ENCODE measurements around the gene ZNF532.

ZNF532 gene

DNA sequence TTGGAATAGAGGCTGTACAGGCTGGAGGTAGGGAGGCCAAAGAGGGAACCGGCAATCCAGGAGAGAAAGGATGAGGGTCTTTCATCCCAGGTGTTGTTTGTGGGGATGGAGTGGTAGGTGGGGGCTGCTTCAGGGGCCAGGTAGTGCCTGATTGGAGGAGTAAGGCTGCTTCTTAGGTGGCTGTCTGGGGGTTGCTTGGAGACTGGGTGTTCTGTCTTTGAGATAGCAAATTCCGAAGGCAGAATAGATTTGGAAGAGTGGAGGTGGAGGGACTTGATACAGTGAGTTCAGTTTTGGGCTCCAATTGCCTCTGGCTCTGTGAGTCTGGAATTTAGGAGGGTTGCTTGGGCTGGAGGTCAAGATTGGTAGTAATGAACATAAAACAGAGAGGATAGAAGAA lies 5.9 kb downstream of the ZNF532 start:
- Histone ChIP-seq H3K9me2 (ENCODE audit: low read depth, low read length) (no peaks in the 10 kb centered on the region), H3K27me3 (ENCODE audit: insufficient read depth, low read length) (no peaks in the 10 kb centered on the region), H4K20me1 (ENCODE audit: insufficient read depth, low read length) (no peaks in the 10 kb centered on the region), H3K79me2 (ENCODE audit: insufficient read depth, low read length) (peaks cover 8% of the 10 kb centered on the region; the same call in 1 of the 2 replicates), H3F3A (ENCODE audit: insufficient read depth, low read length) (no peaks in the 10 kb centered on the region), H3K27ac (ENCODE audit: low read depth, low read length, poor library complexity, severe bottlenecking) (peak overlapping the region; percentile 67), H3K4me3 (ENCODE audit: low read depth, low read length, poor library complexity, severe bottlenecking) (no peak overlapping the region), H3K9me3 (ENCODE audit: low read length) (0 out of 2 replicates have a peak, but pooled peaks cover 4% of the 10 kb centered on the region), H3K36me3 (ENCODE audit: insufficient read depth, low read length) (peaks cover 91% of the 10 kb centered on the region), H3K4me1 (ENCODE audit: insufficient read depth, low read length, severe bottlenecking) (peaks cover 61% of the 10 kb centered on the region), H3K4me2 (ENCODE audit: low read length) (no peak overlapping the region), H2AFZ (ENCODE audit: low read length) (no peak overlapping the region), H3K9ac (ENCODE audit: low read length) (no peak overlapping the region)
- TF ChIP-seq, protein P1, sequence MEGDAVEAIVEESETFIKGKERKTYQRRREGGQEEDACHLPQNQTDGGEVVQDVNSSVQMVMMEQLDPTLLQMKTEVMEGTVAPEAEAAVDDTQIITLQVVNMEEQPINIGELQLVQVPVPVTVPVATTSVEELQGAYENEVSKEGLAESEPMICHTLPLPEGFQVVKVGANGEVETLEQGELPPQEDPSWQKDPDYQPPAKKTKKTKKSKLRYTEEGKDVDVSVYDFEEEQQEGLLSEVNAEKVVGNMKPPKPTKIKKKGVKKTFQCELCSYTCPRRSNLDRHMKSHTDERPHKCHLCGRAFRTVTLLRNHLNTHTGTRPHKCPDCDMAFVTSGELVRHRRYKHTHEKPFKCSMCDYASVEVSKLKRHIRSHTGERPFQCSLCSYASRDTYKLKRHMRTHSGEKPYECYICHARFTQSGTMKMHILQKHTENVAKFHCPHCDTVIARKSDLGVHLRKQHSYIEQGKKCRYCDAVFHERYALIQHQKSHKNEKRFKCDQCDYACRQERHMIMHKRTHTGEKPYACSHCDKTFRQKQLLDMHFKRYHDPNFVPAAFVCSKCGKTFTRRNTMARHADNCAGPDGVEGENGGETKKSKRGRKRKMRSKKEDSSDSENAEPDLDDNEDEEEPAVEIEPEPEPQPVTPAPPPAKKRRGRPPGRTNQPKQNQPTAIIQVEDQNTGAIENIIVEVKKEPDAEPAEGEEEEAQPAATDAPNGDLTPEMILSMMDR (IDR thresholded peaks at IDR 0.05; ENCODE audit: low read length): no peak
- TF ChIP-seq EZH2 (IDR thresholded peaks at IDR 0.05; ENCODE audit: borderline replicate concordance, low read length): no peak

DNA sequence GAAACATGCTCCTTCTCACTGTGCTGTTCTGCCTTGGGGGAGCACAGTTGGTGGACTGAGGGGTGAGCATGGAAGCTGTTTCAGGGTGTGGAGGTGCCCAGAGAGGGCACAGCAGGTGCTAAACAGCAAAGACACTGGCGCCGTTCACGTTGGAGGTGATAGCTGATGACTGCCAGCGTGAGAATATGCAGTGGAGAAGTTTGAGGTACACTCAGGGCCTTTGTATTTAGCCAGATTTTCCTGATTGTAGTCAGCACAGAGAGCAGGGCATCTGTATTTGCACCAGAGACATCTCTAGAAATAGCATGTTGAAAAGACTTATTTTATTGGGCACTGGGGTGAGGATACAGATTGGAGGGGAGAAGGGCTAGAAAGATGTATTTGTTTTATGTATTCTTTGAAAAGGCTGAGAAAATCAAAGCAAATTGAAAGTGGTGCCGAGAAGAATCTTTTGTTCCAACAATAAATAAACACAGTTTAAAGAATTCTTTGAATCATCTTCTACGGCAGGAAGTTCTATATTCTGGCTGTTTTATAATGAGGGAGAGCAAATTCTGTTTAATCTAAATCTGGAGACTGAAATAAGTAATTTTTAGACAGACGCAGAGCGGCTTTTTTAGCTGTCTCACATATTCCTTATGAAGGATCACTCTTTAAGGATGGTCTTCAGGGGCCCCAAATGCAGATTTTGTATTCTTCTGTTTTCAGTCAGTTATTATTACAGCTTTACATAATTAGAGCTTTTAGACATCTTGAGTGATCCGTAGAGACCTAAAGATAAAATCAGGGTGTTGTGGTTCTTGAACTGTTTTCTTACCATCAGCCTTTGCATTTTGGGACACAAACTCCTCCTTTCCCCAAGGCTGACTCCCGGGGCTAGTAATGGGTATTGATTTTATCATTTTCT lies 7.1 kb downstream of the ZNF532 start:
- Histone ChIP-seq H4K20me1 (ENCODE audit: insufficient read depth, low read length) (no peaks in the 10 kb centered on the region), H3K4me3 (ENCODE audit: low read depth, low read length, poor library complexity, severe bottlenecking) (no peak overlapping the region), H2AFZ (ENCODE audit: low read length) (no peak overlapping the region), H3K79me2 (ENCODE audit: insufficient read depth, low read length) (peaks cover 8% of the 10 kb centered on the region; the same call in 1 of the 2 replicates), H3K36me3 (ENCODE audit: insufficient read depth, low read length) (peaks cover 88% of the 10 kb centered on the region), H3K4me2 (ENCODE audit: low read length) (no peak overlapping the region), H3K27me3 (ENCODE audit: insufficient read depth, low read length) (no peaks in the 10 kb centered on the region), H3K9me2 (ENCODE audit: low read depth, low read length) (no peaks in the 10 kb centered on the region), H3K27ac (ENCODE audit: low read depth, low read length, poor library complexity, severe bottlenecking) (peak overlapping the region; percentile 67), H3K4me1 (ENCODE audit: insufficient read depth, low read length, severe bottlenecking) (peaks cover 57% of the 10 kb centered on the region), H3F3A (ENCODE audit: insufficient read depth, low read length) (no peaks in the 10 kb centered on the region), H3K9me3 (ENCODE audit: low read length) (0 out of 2 replicates have a peak, but pooled peaks cover 4% of the 10 kb centered on the region), H3K9ac (ENCODE audit: low read length) (no peak overlapping the region)
- TF ChIP-seq, protein P1 (IDR thresholded peaks at IDR 0.05; ENCODE audit: low read length): no peak
- no peak for TF ChIP-seq EZH2 (IDR thresholded peaks at IDR 0.05; ENCODE audit: borderline replicate concordance, low read length)

DNA sequence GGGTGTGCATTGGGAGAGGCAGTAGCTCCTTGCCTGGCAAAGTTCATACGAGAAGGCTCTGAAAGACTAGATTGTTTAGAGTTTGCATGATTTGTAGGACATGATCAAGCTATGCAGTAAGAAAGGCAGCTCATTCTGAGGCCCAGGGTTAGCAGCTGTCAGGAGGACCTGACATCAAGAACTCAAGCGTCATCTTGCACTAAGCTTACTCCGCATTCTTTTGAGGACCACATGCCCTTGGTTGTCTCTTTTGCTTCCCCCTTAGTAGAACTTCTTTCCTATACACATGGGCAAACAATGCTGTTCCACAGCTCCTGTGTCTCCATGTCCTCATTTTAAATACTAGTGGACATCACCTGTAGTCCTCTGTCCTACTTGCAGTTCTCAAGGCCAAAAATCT lies 14.0 kb downstream of the ZNF532 start:
- Histone ChIP-seq H3K36me3 (ENCODE audit: insufficient read depth, low read length) (peaks cover 83% of the 10 kb centered on the region), H4K20me1 (ENCODE audit: insufficient read depth, low read length) (no peaks in the 10 kb centered on the region; the same call in 1 of the 2 replicates), H3K4me1 (ENCODE audit: insufficient read depth, low read length, severe bottlenecking) (peaks cover 42% of the 10 kb centered on the region), H3K4me3 (ENCODE audit: low read depth, low read length, poor library complexity, severe bottlenecking) (no peak overlapping the region), H3K9ac (ENCODE audit: low read length) (no peak overlapping the region), H3K9me2 (ENCODE audit: low read depth, low read length) (no peaks in the 10 kb centered on the region), H3K9me3 (ENCODE audit: low read length) (no peaks in the 10 kb centered on the region), H3K27ac (ENCODE audit: low read depth, low read length, poor library complexity, severe bottlenecking) (no peak overlapping the region), H3F3A (ENCODE audit: insufficient read depth, low read length) (no peaks in the 10 kb centered on the region), H2AFZ (ENCODE audit: low read length) (no peak overlapping the region), H3K4me2 (ENCODE audit: low read length) (no peak overlapping the region), H3K79me2 (ENCODE audit: insufficient read depth, low read length) (peaks cover 23% of the 10 kb centered on the region), H3K27me3 (ENCODE audit: insufficient read depth, low read length) (no peaks in the 10 kb centered on the region)
- TF ChIP-seq, protein P1 (IDR thresholded peaks at IDR 0.05; ENCODE audit: low read length): no peak
- TF ChIP-seq EZH2 (IDR thresholded peaks at IDR 0.05; ENCODE audit: borderline replicate concordance, low read length): no peak

All from OCI-LY1 (cell line).